Thyroid gland (tissue), 4 donors: Measurements from ENCODE around the gene PRKCH.

Experiments
- POLR2A ChIP-seq, 2 donors: fragments of 450-650 bp; IDR thresholded peaks; one replicate each; pipeline ENCODE4 v1.6.1; 2017; ENCODE audit warnings: antibody characterized with exemption in 2 of 2, mild to moderate bottlenecking in 2 of 2, moderate library complexity in 1 of 2
- TF ChIP-seq, protein P1 (sequence below), 6 experiments: fragments of 200-600 bp in 3 of 6; fragments of 450-650 bp in 3 of 6; sonication (generic) in 3 of 6; IDR thresholded peaks; one replicate each; pipeline ENCODE4 v1.5.1; 2016 to 2019; ENCODE audit warnings: antibody characterized with exemption in 6 of 6, mild to moderate bottlenecking in 2 of 6, inconsistent platforms in 1 of 6, moderate library complexity in 1 of 6

DNA sequence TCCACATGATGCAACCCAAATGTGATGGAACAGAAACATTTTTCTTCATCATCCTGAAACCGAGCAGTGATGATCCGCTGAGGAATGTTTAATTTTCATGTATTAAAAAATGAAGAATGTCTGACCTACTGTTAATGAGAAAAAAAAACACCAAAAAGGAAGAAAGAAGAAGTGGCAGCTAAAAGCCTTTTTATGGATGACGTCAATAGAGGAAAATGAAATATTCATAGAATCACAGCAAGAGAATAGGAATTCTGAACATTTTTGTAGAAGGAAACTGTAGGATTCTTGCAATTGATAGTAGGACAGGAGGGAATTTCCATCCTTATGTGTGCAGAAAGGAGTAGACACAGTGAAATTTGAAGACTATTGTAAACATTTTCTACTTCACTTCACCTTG lies 112.9 kb downstream of the PRKCH start:
- TF ChIP-seq, protein P1, sequence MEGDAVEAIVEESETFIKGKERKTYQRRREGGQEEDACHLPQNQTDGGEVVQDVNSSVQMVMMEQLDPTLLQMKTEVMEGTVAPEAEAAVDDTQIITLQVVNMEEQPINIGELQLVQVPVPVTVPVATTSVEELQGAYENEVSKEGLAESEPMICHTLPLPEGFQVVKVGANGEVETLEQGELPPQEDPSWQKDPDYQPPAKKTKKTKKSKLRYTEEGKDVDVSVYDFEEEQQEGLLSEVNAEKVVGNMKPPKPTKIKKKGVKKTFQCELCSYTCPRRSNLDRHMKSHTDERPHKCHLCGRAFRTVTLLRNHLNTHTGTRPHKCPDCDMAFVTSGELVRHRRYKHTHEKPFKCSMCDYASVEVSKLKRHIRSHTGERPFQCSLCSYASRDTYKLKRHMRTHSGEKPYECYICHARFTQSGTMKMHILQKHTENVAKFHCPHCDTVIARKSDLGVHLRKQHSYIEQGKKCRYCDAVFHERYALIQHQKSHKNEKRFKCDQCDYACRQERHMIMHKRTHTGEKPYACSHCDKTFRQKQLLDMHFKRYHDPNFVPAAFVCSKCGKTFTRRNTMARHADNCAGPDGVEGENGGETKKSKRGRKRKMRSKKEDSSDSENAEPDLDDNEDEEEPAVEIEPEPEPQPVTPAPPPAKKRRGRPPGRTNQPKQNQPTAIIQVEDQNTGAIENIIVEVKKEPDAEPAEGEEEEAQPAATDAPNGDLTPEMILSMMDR (IDR thresholded peaks at IDR 0.05) = no peak
- no peak for TF ChIP-seq POLR2A (IDR thresholded peaks at IDR 0.05)
